ENCODE data around the gene SLC16A10.
"Not testable (repeated sequence)": the region's sequence is repeated elsewhere in the genome, so short reads cannot be mapped to it uniquely, and the experiment has no call there.

The SLC16A10 gene, protein sequence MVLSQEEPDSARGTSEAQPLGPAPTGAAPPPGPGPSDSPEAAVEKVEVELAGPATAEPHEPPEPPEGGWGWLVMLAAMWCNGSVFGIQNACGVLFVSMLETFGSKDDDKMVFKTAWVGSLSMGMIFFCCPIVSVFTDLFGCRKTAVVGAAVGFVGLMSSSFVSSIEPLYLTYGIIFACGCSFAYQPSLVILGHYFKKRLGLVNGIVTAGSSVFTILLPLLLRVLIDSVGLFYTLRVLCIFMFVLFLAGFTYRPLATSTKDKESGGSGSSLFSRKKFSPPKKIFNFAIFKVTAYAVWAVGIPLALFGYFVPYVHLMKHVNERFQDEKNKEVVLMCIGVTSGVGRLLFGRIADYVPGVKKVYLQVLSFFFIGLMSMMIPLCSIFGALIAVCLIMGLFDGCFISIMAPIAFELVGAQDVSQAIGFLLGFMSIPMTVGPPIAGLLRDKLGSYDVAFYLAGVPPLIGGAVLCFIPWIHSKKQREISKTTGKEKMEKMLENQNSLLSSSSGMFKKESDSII

DNA sequence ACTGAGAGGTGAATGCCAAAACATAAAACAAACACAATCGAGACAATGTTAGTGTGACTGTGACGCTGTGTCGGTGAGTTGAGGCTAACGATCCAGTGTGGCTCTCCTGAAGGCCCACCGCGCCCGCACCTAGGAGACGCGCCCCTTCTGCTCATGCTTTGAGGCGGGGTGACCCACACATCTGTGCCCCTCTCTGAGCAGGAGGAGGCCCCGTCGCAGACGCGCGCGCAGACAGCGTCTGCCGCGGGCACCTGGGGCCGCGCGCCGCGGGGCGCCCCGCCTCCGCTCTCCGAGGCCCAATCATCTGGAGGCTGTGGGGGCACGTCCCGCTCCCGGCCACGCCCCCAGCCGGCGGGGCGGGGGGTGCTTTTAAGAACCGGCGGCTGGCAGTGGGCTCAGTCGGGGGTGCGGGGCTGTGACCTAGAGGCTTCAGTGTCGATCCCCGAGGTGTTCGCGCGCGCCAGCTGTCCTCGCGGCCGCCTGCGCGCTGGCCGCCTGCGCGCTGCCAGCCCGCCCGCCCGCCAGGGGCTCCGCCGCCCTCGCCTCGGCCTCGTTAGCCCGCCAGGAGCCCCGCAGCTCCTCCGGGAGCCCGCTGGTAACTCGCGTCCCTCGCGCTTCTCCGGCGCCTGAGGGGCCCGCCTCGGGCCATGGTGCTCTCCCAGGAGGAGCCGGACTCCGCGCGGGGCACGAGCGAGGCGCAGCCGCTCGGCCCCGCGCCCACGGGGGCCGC lies at the start of gene SLC16A10:
SLC16A10 (plus strand) TSS at position 398 of the 730 bp plus-strand sequence; CDS start at position 648, 250 bp downstream.
- DNase-seq, result peak; percentile 84

- DNase-seq, result no peak
Measured at GRCh38 chr6:111038534-111039252, 48.6 kb upstream of the SLC16A10 start.

- no peak for DNase-seq
Measured at GRCh38 chr6:111041917-111042316, 45.4 kb upstream of the SLC16A10 start.

DNA sequence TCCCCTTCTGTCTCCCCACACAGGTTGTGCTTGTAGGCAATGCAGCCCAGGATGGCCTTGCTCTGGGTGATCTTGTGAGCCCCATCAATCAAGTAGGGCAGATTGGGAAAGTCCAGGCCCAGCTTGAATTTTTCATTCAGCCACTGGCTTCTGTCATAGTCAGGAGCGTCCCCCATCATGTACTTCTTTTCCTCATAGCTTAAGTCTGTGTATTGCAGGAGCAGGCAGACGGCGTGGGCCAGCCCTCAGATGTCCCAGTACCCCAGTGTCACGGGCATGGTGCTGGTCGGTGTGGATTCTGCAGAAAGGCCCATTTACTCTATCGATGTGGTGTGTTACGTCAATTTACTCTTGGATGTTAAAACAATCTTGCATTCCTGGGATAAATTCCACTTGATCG lies 40.1 kb upstream of the SLC16A10 start:
- DNase-seq, result no peak

DNA sequence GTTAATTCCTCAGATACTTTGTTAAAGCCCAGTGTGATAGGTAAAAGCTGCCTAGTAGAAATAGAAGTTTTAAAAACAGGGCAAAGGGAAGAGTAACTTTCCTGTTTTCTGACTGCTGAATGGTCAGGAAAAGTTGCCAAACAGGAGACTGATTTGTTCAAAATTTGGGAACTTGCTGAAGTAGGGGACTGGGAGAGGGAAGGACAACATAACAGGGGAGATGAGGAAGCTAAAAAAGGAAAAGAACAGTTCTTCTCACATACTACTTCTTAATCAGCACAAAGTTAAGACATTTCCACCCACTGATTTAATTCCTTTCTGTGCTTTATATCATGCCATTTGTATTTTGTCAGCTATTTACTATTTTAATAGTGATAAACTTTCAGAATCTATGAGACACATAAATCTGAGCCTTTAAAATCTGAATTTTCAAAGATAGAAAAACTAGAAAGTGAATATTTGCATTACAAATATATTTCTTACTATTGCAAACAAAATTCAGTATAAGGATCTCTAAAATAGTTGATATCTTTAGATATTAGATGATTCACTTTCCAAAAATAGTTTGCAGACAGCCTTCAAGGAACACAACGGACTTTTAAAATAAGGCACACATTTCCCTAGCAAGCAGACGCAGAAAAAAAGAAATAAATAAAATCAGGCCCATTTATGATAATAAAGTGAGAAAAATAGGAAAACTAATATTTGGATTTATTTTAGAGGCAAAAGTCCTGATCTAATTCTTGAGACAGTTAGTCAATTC lies 36.9 kb upstream of the SLC16A10 start:
- no peak for DNase-seq

DNA sequence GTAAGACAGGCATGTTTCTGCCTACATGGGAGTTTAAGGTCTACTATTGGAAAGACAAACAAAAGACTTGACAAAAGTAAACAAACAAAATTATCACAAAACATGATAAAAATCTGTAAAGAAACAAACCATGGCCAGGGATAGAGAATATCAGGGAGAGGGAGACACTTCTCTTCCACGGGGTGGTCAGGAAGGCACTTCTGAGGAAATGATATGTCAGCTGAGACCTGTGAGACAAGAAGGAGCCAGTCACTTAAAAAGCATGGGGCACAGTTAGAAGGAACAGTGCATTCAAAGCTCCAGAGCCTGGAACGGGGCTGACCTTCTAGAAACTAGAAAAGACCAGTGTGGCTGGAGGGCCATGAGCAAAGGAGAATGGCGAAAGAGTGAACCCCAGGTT lies 35.1 kb upstream of the SLC16A10 start:
- DNase-seq, result no peak

- DNase-seq, result no peak
Measured at GRCh38 chr6:111057074-111057752, 30.1 kb upstream of the SLC16A10 start.

DNA sequence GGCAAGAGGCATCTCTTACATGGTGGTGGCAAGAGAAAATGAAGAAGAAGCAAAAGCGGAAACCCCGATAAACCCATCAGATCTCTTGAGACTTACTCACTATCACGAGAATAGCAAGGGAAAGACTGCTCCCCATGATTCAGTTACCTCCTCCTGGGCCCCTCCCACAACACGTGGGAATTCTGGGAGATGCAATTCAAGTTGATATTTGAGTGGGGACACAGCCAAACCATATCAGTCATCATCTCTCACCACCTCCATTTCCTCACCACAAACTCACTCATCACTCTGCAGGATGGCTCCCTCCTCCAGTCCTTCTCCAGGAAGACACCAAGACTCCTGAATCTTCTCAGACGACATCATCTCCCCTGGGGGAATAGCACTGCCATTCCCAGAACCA lies 25.8 kb upstream of the SLC16A10 start:
- no peak for DNase-seq

GRCh38 chr6:111061985-111062384 lies 25.3 kb upstream of the SLC16A10 start:
- not testable (repeated sequence) for DNase-seq

DNA sequence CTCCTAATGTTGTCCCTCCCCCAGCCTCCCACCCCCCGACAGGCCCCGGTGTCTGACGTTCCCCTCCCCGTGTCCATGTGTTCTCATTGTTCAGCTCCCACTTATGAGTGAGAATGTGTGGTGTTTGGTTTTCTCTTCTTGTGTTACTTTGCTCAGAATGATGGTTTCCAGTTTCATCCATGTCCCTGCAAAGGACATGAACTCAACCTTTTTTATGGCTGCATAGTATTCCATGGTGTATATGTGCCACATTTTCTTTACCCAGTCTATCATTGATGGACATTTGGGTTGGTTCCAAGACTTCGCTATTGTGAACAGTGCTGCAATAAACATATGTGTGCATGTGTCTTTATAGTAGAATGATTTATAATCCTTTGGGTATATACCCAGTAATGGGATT lies 24.4 kb upstream of the SLC16A10 start:
- not testable (repeated sequence) for DNase-seq

GRCh38 chr6:111068109-111068865 lies 19.0 kb upstream of the SLC16A10 start:
- DNase-seq, result no peak

- DNase-seq, result no peak
Measured at GRCh38 chr6:111068866-111069234, 18.5 kb upstream of the SLC16A10 start.

GRCh38 chr6:111069382-111070104 lies 17.8 kb upstream of the SLC16A10 start:
- DNase-seq, result no peak

DNA sequence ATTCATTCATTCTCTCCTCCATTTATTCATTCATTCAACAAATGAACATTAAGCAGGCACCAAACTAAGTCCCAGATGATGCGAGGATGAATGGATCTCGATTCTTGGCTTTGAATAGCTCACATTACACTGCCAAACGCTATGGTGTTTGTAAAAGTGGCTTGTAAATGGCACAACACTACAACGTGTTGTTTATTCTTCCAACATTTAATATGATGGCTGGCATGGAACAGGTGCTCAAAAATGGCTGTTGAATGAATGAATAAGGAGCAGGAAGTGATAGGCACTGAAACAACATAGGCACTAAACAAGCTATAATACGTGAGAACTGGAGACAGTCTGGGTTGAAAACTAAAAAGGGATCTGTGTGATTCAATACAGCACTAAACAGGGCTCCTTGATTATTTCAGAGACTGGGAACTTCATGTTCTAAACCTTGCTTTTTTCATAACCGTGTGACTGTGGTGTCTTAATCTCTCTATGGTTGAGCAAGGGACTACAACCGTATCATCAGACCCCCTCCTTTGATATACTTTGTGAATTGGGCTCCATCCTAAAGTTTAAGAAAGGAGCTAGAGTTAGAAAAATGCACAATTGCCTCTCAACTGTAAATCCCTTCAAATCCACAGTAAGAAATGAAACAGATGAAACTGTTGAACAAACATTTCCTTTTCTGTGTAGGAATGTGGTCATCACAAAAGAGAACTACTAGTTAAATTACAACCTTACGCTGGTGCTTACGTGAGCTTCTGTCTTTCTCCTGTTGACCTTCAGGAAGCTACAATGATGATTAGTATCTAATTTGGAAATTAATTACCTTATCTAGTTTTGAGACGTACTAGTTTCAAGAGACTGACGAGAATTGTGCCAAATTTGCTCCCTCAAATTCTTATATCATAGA lies 16.9 kb upstream of the SLC16A10 start:
- DNase-seq, result no peak

DNA sequence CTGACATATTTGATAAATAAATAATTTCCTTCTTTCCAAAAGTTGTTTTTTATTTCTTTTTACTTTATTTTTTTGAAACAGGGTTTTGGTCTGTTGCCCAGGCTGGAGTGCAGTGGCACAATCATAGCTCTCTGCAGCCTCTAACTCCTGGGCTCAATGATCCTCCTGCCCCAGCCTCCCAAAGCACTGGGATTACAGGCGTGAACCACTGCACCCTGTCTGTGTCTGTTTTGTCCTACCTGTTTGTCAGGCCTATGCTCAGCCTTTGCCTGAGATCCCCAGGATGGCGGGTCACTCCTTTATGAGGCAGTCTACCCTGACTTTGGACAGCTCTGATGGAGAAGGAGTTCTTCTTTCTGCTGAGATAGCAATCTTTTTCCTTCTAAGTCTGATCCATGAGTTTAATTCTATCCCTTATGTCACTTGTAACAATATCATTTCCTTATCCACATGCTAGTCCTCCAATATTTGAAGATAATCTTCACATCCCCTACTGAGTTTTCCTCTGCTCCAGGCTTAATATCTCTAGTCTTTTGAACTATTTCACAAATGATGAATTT lies 14.4 kb upstream of the SLC16A10 start:
- no peak for DNase-seq

- no peak for DNase-seq
Measured at GRCh38 chr6:111074311-111074710, 13.0 kb upstream of the SLC16A10 start.

DNA sequence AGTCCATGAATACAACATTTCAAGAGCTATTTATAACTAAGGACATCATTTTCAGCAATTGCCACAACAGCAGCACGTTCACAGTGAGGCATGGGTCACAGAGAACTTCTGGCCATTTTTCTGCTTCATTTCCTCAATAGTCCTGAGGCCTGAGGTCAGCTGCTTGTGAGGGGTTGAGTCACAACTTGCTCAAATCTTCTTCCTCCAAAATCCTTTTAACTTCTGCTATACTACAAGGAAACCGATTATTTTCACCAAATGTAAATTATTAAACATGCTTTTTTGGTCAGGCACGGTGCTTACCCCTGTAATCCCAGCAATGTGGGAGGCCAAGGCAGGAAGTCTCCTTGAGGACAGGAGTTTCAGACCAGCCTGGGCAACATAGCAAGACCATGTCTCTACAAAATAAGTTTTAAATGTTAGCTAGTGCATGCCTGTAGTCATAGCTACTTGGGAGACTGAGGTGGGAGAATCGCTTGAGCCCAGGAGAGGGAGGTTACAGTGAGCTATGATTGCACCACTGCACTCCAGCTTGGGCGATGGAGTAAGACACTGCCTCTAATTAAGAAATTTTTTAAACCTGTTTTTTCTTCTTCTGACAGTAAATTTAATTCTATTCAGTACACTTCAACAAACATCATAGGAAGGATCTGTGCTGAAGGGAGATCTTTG lies 11.1 kb upstream of the SLC16A10 start:
- DNase-seq, result no peak

GRCh38 chr6:111080698-111081097 lies 6.6 kb upstream of the SLC16A10 start:
- DNase-seq, result no peak
